ENCODE data around the gene GJB1. TPM values are rescaled to one million over a fixed set of nuclear protein-coding genes. Genes with fewer than 3 reads are reported as not detected.
"Not testable (repeated sequence)": the region's sequence is repeated elsewhere in the genome, so short reads cannot be mapped to it uniquely, and the experiment has no call there.

GJB1 gene
- total and polyA plus RNA-seq, 12 donors: not detected

DNA sequence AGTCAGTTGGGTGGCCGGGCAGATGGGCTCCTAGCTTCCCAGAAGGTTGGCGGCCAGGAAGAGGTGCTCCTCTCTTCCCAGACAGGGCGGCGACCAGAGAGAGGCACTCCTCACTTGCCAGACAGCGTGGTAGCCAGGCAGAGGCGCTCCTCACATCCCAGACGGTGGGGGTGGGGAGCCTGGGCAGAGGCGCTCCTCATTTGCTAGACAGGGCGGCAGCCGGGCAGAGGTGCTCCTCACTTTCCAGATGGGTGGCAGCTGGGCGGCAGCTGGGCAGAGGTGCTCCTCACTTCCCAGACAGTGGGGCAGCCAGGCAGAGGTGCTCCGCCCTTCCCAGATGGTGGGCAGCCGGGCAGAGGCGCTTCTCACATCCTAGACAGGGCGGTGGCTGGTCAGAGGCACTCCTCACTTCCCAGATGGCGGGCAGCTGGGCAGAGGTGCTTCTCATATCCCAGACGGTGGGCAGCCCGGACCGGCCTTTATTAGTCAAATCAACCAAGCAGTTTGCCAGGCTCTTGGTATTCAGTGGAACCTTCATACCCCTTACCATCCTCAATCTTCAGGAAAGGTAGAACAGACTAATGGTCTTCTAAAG, 46.9 kb downstream of the GJB1 start:
- H3K27me3 ChIP-seq: no peaks in the 10 kb centered on the region
- no peak overlapping the region for H3K27ac ChIP-seq
- no peak for DNase-seq
- 95 to 99% methylated on average over 18 to 19 of the region's 19 CpGs for WGBS, 2 donors
- H3K36me3 ChIP-seq: no peaks in the 10 kb centered on the region
- no peaks in the 10 kb centered on the region for H3K4me1 ChIP-seq
- TF ChIP-seq, protein P1, sequence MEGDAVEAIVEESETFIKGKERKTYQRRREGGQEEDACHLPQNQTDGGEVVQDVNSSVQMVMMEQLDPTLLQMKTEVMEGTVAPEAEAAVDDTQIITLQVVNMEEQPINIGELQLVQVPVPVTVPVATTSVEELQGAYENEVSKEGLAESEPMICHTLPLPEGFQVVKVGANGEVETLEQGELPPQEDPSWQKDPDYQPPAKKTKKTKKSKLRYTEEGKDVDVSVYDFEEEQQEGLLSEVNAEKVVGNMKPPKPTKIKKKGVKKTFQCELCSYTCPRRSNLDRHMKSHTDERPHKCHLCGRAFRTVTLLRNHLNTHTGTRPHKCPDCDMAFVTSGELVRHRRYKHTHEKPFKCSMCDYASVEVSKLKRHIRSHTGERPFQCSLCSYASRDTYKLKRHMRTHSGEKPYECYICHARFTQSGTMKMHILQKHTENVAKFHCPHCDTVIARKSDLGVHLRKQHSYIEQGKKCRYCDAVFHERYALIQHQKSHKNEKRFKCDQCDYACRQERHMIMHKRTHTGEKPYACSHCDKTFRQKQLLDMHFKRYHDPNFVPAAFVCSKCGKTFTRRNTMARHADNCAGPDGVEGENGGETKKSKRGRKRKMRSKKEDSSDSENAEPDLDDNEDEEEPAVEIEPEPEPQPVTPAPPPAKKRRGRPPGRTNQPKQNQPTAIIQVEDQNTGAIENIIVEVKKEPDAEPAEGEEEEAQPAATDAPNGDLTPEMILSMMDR (IDR thresholded peaks at IDR 0.05): no peak
- intact Hi-C loops (cut with DNase I): no loop called here
- no peak for ATAC-seq
- H3K4me3 ChIP-seq: no peak overlapping the region
- H3K9me3 ChIP-seq: peaks cover 0 to 7% (median 0%) of the 10 kb centered on the region in 11 donors

DNA sequence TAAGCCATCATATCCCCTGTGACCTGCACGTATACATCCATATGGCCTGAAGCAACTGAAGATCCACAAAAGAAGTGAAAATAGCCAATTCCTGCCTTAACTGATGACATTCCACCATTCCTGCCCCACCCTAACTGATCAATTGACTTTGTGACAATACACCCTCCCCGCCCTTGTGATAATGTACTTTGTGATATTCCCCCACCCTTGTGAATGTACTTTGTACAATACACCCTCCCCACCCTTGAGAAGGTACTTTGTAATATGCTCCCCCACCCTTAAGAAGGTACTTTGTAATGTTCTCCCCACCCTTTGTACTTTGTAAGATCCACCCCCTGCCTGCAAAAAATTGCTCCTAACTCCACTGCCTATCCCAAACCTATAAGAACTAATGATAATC, 49.3 kb downstream of the GJB1 start:
- intact Hi-C loops (cut with DNase I); ATAC-seq; DNase-seq; H3K36me3 ChIP-seq; H3K4me3 ChIP-seq; H3K27me3 ChIP-seq; H3K27ac ChIP-seq; H3K4me1 ChIP-seq: not testable (repeated sequence)
- WGBS, 2 donors: 96 to 97% methylated on average over 2 of the region's 2 CpGs
- peaks cover 0 to 12% (median 0%) of the 10 kb centered on the region in 11 donors for H3K9me3 ChIP-seq

Other genes with a start within 250 kb of the GJB1 start
- gene SNX12, start 154.9 kb upstream of the GJB1 start, total RNA-seq: 10 to 100 TPM; 41.5 to 54.0 (median 49.4) TPM
- 10 to 100 TPM; 22.5 to 36.2 TPM for gene SNX12, start 154.9 kb upstream of the GJB1 start, polyA plus RNA-seq
- 10 to 100 TPM; 29.5 to 67.8 (median 37.5) TPM for gene FOXO4, start 127.4 kb upstream of the GJB1 start, total RNA-seq
- gene FOXO4, start 127.4 kb upstream of the GJB1 start, polyA plus RNA-seq: 10 to 100 TPM; 12.2 to 21.5 TPM
- gene CXorf65, start 116.5 kb upstream of the GJB1 start, total RNA-seq: not detected
- not detected for gene CXorf65, start 116.5 kb upstream of the GJB1 start, polyA plus RNA-seq
- gene IL2RG, start 111.6 kb upstream of the GJB1 start, total RNA-seq: 10 to 100 TPM in 1 of 10 donors, 1 to 10 TPM in 6, under 1 TPM in 3; 0.57 to 15.3 (median 2.0) TPM
- 1 to 10 TPM; 1.3 to 1.7 TPM for gene IL2RG, start 111.6 kb upstream of the GJB1 start, polyA plus RNA-seq
- gene MED12, start 104.6 kb upstream of the GJB1 start, total RNA-seq: 10 to 100 TPM; 22.4 to 35.1 (median 28.9) TPM
- 10 to 100 TPM in 1 of 2 donors, 1 to 10 TPM in 1; 6.1 to 10.8 TPM for gene MED12, start 104.6 kb upstream of the GJB1 start, polyA plus RNA-seq
- under 1 TPM; 0.23 to 0.94 (median 0.55) TPM for gene NLGN3, start 78.4 kb upstream of the GJB1 start, total RNA-seq
- under 1 TPM; 0.16 to 0.51 TPM for gene NLGN3, start 78.4 kb upstream of the GJB1 start, polyA plus RNA-seq
- gene ZMYM3, start 30.9 kb downstream of the GJB1 start, total RNA-seq: 10 to 100 TPM; 10.3 to 18.7 (median 16.5) TPM
- gene ZMYM3, start 30.9 kb downstream of the GJB1 start, polyA plus RNA-seq: 1 to 10 TPM; 4.4 to 6.2 TPM
- 100 to 1,000 TPM in 9 of 10 donors, 10 to 100 TPM in 1; 99.3 to 145 (median 114) TPM for gene NONO, start 60.4 kb downstream of the GJB1 start, total RNA-seq
- gene NONO, start 60.4 kb downstream of the GJB1 start, polyA plus RNA-seq: 10 to 100 TPM; 55.0 to 90.3 TPM
- 100 to 1,000 TPM in 2 of 10 donors, 10 to 100 TPM in 8; 85.6 to 150 (median 94.1) TPM for gene ITGB1BP2, start 78.5 kb downstream of the GJB1 start, total RNA-seq
- 100 to 1,000 TPM in 1 of 2 donors, 10 to 100 TPM in 1; 45.9 to 106 TPM for gene ITGB1BP2, start 78.5 kb downstream of the GJB1 start, polyA plus RNA-seq
- gene TAF1, start 143.1 kb downstream of the GJB1 start, total RNA-seq: 10 to 100 TPM; 16.1 to 27.1 (median 21.6) TPM
- 1 to 10 TPM; 6.0 to 8.7 TPM for gene TAF1, start 143.1 kb downstream of the GJB1 start, polyA plus RNA-seq

Data from heart right ventricle (tissue), 16 donors.